ENCODE data around the gene KLHL40.

Gene KLHL40

GRCh38 chr3:42735019-42735418, 49.7 kb downstream of the KLHL40 start:
- H3K4me1 Mint-ChIP-seq (ENCODE audit: low read depth) = no peaks in the 10 kb centered on the region
- no peaks in the 10 kb centered on the region for H3K36me3 Mint-ChIP-seq (ENCODE audit: low read depth)
- H3K27me3 Mint-ChIP-seq = no peaks in the 10 kb centered on the region
- H3K9me3 Mint-ChIP-seq = no peaks in the 10 kb centered on the region
- no peak overlapping the region for H3K27ac Mint-ChIP-seq
- H3K4me3 Mint-ChIP-seq = no peak overlapping the region
- no peak for DNase-seq

- DNase-seq = no peak
- Mint-ChIP-seq H3K9me3 (no peaks in the 10 kb centered on the region), H3K36me3 (ENCODE audit: low read depth) (no peaks in the 10 kb centered on the region), H3K27me3 (no peaks in the 10 kb centered on the region), H3K27ac (no peak overlapping the region), H3K4me1 (ENCODE audit: low read depth) (no peaks in the 10 kb centered on the region), H3K4me3 (no peak overlapping the region)
These were observed 50.3 kb downstream of the KLHL40 start for GRCh38 chr3:42735615-42736014.

- Mint-ChIP-seq H3K4me1 (ENCODE audit: low read depth) (no peaks in the 10 kb centered on the region), H3K36me3 (ENCODE audit: low read depth) (no peaks in the 10 kb centered on the region), H3K27me3 (no peaks in the 10 kb centered on the region), H3K9me3 (no peaks in the 10 kb centered on the region), H3K4me3 (no peak overlapping the region), H3K27ac (no peak overlapping the region)
- DNase-seq = no peak
These were observed 50.7 kb downstream of the KLHL40 start for GRCh38 chr3:42736081-42736480.

GRCh38 chr3:42736531-42736930, 51.2 kb downstream of the KLHL40 start:
- H3K9me3 Mint-ChIP-seq = no peaks in the 10 kb centered on the region
- H3K27me3 Mint-ChIP-seq = no peaks in the 10 kb centered on the region
- no peak for DNase-seq
- H3K4me1 Mint-ChIP-seq (ENCODE audit: low read depth) = no peaks in the 10 kb centered on the region
- H3K27ac Mint-ChIP-seq = no peak overlapping the region
- H3K36me3 Mint-ChIP-seq (ENCODE audit: low read depth) = no peaks in the 10 kb centered on the region
- no peak overlapping the region for H3K4me3 Mint-ChIP-seq

- Mint-ChIP-seq H3K4me3 (no peak overlapping the region), H3K4me1 (ENCODE audit: low read depth) (peaks cover 2% of the 10 kb centered on the region), H3K9me3 (no peaks in the 10 kb centered on the region), H3K36me3 (ENCODE audit: low read depth) (no peaks in the 10 kb centered on the region), H3K27me3 (no peaks in the 10 kb centered on the region), H3K27ac (no peak overlapping the region)
- no peak for DNase-seq
These were observed 54.2 kb downstream of the KLHL40 start for GRCh38 chr3:42739401-42740158.

- Mint-ChIP-seq H3K27ac (no peak overlapping the region), H3K9me3 (no peaks in the 10 kb centered on the region), H3K4me1 (ENCODE audit: low read depth) (peaks cover 4% of the 10 kb centered on the region), H3K36me3 (ENCODE audit: low read depth) (no peaks in the 10 kb centered on the region), H3K4me3 (no peak overlapping the region), H3K27me3 (no peaks in the 10 kb centered on the region)
- DNase-seq = no peak
These were observed 56.5 kb downstream of the KLHL40 start for GRCh38 chr3:42741796-42742195.

All from activated T-cell treated with anti-CD3 and anti-CD28 coated beads, Interleukin-2, amount 50 U/mL, for 24 hours (primary cell).